WTC11 (cell line): Measurements from ENCODE around the gene HCAR2. TPM values are rescaled to one million over a fixed set of nuclear protein-coding genes. Genes with fewer than 3 reads are reported as not detected.
"Not testable (repeated sequence)": the region's sequence is repeated elsewhere in the genome, so short reads cannot be mapped to it uniquely, and the experiment has no call there.

ENCODE experiments used
- ATAC-seq: fragments of 200-7000 bp; cut with Tn5 transposase; 2 replicates; pipeline ENCODE4 v1.10.0; 2021; ENCODE audit warnings: mild to moderate bottlenecking, moderate library complexity
- CTCF ChIA-PET: fragments of 300-600 bp; sonication (Branson Sonifier 250); formaldehyde crosslinking; loops from one replicate; lab custom pipeline; 2021; ENCODE audit warnings: antibody characterized with exemption; lab: Charles Lee
- POLR2A ChIA-PET: fragments of 350-600 bp; sonication (Branson Sonifier 250); formaldehyde crosslinking; loops from one replicate; lab custom pipeline; 2021; ENCODE audit warnings: antibody characterized with exemption; lab: Charles Lee
- DNase-seq: peaks from one replicate; pipeline ENCODE4 v3.0.0; 2021; ENCODE audit warnings: low spot score
- H3K27ac Mint-ChIP-seq: 2 replicates; pipeline ENCODE4 v1.8.0; 2021; ENCODE audit warnings: mixed read lengths
- H3K27me3 Mint-ChIP-seq: 2 replicates; pipeline ENCODE4 v1.8.0; 2021; ENCODE audit warnings: low read depth, mild to moderate bottlenecking, moderate library complexity, mixed read lengths
- H3K36me3 Mint-ChIP-seq: 2 replicates; pipeline ENCODE4 v1.8.0; 2021; ENCODE audit warnings: mixed read lengths
- H3K4me1 Mint-ChIP-seq: 2 replicates; pipeline ENCODE4 v1.8.0; 2022; ENCODE audit warnings: mixed read lengths
- H3K4me3 Mint-ChIP-seq: 2 replicates; pipeline ENCODE4 v1.8.0; 2021; ENCODE audit warnings: mild to moderate bottlenecking, moderate library complexity, mixed read lengths
- H3K9me3 Mint-ChIP-seq: 2 replicates; pipeline ENCODE4 v1.8.0; 2021; ENCODE audit warnings: mixed read lengths
- AFF4 ChIP-seq: sonication (generic); formaldehyde crosslinking; IDR thresholded peaks from 2 replicates; pipeline ENCODE4 v1.8.1; 2023; ENCODE audit warnings: mild to moderate bottlenecking, missing genetic modification reagents, borderline replicate concordance
- CTCF ChIP-seq: fragments of 200-600 bp; IDR thresholded peaks from 2 replicates; pipeline ENCODE4 v1.8.0; 2022; ENCODE audit warnings: antibody characterized with exemption
- HMGA2 ChIP-seq: fragments of 250-450 bp; sonication (Bioruptor Pico); IDR thresholded peaks from 2 replicates; pipeline ENCODE4 v1.4.0; 2021; ENCODE audit warnings: mild to moderate bottlenecking, moderate library complexity
- HMGXB4 ChIP-seq: sonication (generic); formaldehyde crosslinking; IDR thresholded peaks from 2 replicates; pipeline ENCODE4 v1.8.1; 2023; ENCODE audit warnings: mild to moderate bottlenecking, moderate library complexity, missing genetic modification reagents
- MAX ChIP-seq: sonication (generic); formaldehyde crosslinking; IDR thresholded peaks from 2 replicates; pipeline ENCODE4 v1.8.0; 2022; ENCODE audit warnings: mild to moderate bottlenecking, missing genetic modification reagents
- NFYB ChIP-seq: sonication (generic); formaldehyde crosslinking; conservative IDR thresholded peaks from 2 replicates; pipeline ENCODE4 v1.8.0; 2022; ENCODE audit warnings: low read depth, missing genetic modification reagents
- PRRX2 ChIP-seq: fragments of 250-450 bp; sonication (Bioruptor Pico); IDR thresholded peaks from 2 replicates; pipeline ENCODE4 v1.8.0; 2021; ENCODE audit warnings: mild to moderate bottlenecking
- SMAD4 ChIP-seq: sonication (generic); formaldehyde crosslinking; IDR thresholded peaks from 2 replicates; pipeline ENCODE4 v1.8.0; 2022; ENCODE audit warnings: mild to moderate bottlenecking, missing genetic modification reagents
- ZNF232 ChIP-seq: sonication (generic); formaldehyde crosslinking; IDR thresholded peaks from 2 replicates; pipeline ENCODE4 v1.8.0; 2022; ENCODE audit warnings: mild to moderate bottlenecking, missing genetic modification reagents
- ZNF263 ChIP-seq: sonication (generic); formaldehyde crosslinking; IDR thresholded peaks from 2 replicates; pipeline ENCODE4 v1.8.1; 2022; ENCODE audit warnings: low read depth, mild to moderate bottlenecking, moderate library complexity, missing genetic modification reagents
- ZNF396 ChIP-seq: fragments of 250-450 bp; sonication (Bioruptor Pico); IDR thresholded peaks from 2 replicates; pipeline ENCODE4 v1.8.0; 2021; ENCODE audit warnings: mild to moderate bottlenecking, moderate library complexity, borderline replicate concordance
- ZNF416 ChIP-seq: fragments of 250-450 bp; sonication (Bioruptor Pico); IDR thresholded peaks from 2 replicates; pipeline ENCODE4 v1.9.0; 2021; ENCODE audit warnings: mild to moderate bottlenecking, inconsistent platforms
- total RNA-seq: library from RNA; stranded (reverse); gene quantifications from 3 replicates; pipeline ENCODE4 v1.2.3, GENCODE V29; 2021
- TF ChIP-seq, protein P1 (sequence below): sonication (generic); formaldehyde crosslinking; IDR thresholded peaks from 2 replicates; pipeline ENCODE4 v1.8.1; 2022; ENCODE audit warnings: low read depth, mild to moderate bottlenecking, moderate library complexity, missing genetic modification reagents, borderline replicate concordance
- TF ChIP-seq, protein P2 (sequence below): fragments of 250-450 bp; sonication (Bioruptor Pico); conservative IDR thresholded peaks from 2 replicates; pipeline ENCODE4 v1.9.0; 2021; ENCODE audit warnings: mild to moderate bottlenecking

Gene HCAR2
- total RNA-seq, 1 experiment from 2014 or later: not detected

DNA sequence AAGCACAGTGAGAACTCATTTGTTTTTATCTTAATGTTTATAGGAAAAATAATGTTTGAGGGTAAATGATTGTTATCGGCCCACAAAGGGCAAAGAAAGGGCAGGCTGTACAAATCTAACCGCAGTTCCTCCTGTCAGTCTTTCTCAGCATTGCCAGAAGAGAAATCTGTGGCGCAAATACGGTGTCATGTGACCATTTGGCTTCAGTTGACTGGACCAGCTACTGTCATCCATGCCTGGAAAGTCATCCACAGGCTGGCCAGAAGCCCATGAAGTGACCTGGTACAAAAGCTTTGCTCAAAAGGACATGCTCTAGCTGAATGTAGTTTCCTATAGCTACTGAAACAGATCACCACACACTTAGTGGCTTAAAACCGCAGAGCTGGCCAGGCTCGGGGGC lies 43.6 kb downstream of the HCAR2 start (continued):
- TF ChIP-seq HMGXB4 (CRISPR knock-in tag) (no peak), SMAD4 (CRISPR knock-in tag) (no peak)

- Mint-ChIP-seq H3K36me3 (no peaks in the 10 kb centered on the region), H3K27me3 (no peaks in the 10 kb centered on the region), H3K9me3 (no peaks in the 10 kb centered on the region), H3K27ac (no peak overlapping the region), H3K4me3 (no peak overlapping the region), H3K4me1 (no peaks in the 10 kb centered on the region)
- no peak for DNase-seq
- POLR2A ChIA-PET: no interaction called here
- no peak for ATAC-seq
- TF ChIP-seq MAX (CRISPR knock-in tag) (no peak), AFF4 (CRISPR knock-in tag) (no peak), CTCF (no peak), ZNF232 (CRISPR knock-in tag) (no peak)
- CTCF ChIA-PET: no interaction called here
Measured at GRCh38 chr12:122656298-122656697, 46.9 kb downstream of the HCAR2 start.

- H3K27ac Mint-ChIP-seq: peak overlapping the region; percentile 6; the same call in 1 of the 2 replicates
- H3K9me3 Mint-ChIP-seq, DNase-seq, H3K4me1 Mint-ChIP-seq, POLR2A ChIA-PET, H3K27me3 Mint-ChIP-seq, CTCF ChIA-PET, H3K4me3 Mint-ChIP-seq, ATAC-seq, H3K36me3 Mint-ChIP-seq: not testable (repeated sequence)
- peak; percentile 97 for TF ChIP-seq HMGA2
Measured at GRCh38 chr12:122653291-122653690, 49.9 kb downstream of the HCAR2 start.

- DNase-seq: no peak
- no peaks in the 10 kb centered on the region for H3K27me3 Mint-ChIP-seq
- ChIA-PET POLR2A (no interaction called here), CTCF (interaction anchor here (0.6 to 1.9 kb wide), 5 partner anchors 8 to 502 kb away, joined by 3 to 5 read pairs (median 3); no protein-coding TSS in a partner anchor)
- no peaks in the 10 kb centered on the region for H3K36me3 Mint-ChIP-seq
- peak overlapping the region; percentile 64 for H3K27ac Mint-ChIP-seq
- no peaks in the 10 kb centered on the region for H3K4me1 Mint-ChIP-seq
- no peak for ATAC-seq
- H3K4me3 Mint-ChIP-seq: no peak overlapping the region
- no peaks in the 10 kb centered on the region for H3K9me3 Mint-ChIP-seq
- TF ChIP-seq, protein P1, sequence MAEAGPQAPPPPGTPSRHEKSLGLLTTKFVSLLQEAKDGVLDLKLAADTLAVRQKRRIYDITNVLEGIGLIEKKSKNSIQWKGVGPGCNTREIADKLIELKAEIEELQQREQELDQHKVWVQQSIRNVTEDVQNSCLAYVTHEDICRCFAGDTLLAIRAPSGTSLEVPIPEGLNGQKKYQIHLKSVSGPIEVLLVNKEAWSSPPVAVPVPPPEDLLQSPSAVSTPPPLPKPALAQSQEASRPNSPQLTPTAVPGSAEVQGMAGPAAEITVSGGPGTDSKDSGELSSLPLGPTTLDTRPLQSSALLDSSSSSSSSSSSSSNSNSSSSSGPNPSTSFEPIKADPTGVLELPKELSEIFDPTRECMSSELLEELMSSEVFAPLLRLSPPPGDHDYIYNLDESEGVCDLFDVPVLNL: no peak
- TF ChIP-seq, protein P2, sequence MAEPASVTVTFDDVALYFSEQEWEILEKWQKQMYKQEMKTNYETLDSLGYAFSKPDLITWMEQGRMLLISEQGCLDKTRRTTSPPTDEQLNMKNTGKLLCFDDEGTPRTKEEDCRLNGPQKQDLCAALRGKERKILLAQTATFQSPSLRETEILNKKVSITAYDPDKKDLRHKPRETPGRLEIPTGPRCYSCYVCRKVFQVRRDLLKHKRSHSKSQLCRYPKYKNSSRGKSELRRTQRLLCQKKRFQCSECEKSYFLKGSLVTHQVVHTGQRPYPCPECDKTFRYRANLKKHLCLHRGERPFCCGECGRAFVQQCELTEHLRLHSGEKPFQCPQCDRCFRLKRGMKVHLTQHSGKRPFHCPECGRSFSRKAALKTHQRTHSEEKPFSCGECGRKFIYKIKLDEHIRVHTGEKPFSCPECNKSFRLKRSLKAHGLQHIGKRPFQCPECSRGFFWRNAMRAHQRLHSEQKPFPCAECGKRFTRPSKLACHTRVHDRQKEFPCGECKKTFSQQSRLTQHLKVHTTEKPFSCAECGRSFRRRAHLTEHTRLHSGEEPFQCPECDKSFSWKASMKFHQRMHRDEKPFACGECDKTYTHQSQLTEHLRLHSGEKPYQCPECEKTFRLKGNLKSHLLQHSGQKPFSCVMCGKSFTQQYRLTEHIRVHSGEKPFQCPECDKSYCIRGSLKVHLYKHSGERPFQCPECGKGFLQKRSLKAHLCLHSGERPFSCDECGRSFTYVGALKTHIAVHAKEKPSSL (CRISPR knock-in tag): no peak
- no peak for TF ChIP-seq PRRX2
- TF ChIP-seq ZNF263 (CRISPR knock-in tag): no peak
- no peak for TF ChIP-seq ZNF396 (CRISPR knock-in tag)
- TF ChIP-seq ZNF416 (CRISPR knock-in tag): no peak
- no peak for TF ChIP-seq NFYB (CRISPR knock-in tag)
Measured at GRCh38 chr12:122651520-122652224, 51.5 kb downstream of the HCAR2 start.
